ENCODE results near the gene FAM131A.

GRCh38 chr3:184381261-184382224 is 44.1 kb downstream of the FAM131A start:
- no peak for TF ChIP-seq CTCF (IDR thresholded peaks at IDR 0.05)
- no peak for TF ChIP-seq POLR2A (IDR thresholded peaks at IDR 0.05)

Data from thyroid gland (tissue), 4 donors.